GM19328 (cell line): ENCODE results near the gene BACH1.

Experiments used
- ATAC-seq: cut with Tn5 transposase; IDR thresholded peaks from one replicate; pipeline ENCODE4 v1.9.1; 2021; ENCODE audit warnings: mild to moderate bottlenecking, moderate library complexity; ENCODE audit not compliant: unreplicated experiment

BACH1 gene

DNA sequence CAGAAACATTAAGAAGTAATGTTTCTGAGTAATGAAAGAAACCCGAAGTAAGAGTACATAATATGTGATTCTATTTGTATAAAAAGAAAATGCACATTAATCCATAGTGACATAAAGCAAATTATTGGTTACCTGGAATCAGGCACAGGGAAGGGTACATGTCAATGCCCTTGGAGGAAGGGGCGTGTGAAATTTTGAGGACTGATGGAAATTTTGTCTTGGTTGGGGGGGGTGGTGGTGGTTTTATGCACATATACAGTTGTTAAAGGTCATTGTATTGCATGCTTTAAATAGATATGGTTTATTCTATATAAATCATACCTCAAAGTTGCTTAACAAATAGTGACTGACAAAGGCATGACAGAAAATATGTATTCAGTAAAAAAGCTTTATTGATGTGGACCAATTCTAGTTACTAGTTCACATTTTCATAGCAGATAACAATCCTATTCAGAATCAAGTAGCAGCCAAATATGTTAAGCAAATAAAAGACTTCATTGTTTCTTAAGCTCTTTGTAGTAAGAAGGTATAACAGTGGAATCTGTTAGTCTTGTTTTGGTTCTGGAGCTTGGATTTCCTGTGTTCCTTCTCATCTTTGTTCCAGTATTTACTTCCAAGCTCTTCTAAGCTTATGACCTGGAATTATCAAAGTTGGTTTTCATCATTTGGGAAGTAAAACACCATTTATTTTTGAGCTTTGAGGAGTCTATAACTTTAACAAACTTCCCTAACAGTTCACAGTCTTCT is 15.1 kb downstream of the BACH1 start:
- no peak for ATAC-seq

DNA sequence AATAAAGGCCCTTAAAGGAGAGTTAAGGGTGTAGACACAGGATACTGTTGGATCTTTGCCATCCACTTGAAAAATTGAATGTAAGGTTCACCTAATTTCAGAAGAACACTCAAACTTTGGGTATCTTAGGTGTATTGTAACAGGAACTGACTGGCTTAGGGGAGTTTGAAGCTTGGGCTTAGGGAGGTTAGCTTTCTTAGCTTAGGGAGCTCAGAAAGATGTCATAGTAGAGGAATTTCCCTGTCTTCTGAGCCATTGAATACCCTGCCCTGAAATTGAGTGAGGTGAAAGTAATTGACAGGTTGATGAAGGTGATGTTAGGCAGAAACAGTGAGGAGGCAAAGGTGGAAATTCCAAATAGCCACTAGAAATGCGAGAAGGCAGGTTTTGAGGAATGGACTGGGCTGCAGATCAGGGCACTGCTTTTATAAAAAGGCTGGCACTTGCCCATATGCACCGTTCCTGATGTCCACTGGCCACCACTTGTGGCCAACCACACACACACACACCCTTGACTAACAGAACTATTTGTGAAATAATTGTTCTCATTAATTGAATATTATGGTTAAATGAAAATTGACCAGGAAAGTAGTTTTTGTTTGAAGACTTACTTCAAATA is 16.5 kb downstream of the BACH1 start:
- ATAC-seq = no peak

DNA sequence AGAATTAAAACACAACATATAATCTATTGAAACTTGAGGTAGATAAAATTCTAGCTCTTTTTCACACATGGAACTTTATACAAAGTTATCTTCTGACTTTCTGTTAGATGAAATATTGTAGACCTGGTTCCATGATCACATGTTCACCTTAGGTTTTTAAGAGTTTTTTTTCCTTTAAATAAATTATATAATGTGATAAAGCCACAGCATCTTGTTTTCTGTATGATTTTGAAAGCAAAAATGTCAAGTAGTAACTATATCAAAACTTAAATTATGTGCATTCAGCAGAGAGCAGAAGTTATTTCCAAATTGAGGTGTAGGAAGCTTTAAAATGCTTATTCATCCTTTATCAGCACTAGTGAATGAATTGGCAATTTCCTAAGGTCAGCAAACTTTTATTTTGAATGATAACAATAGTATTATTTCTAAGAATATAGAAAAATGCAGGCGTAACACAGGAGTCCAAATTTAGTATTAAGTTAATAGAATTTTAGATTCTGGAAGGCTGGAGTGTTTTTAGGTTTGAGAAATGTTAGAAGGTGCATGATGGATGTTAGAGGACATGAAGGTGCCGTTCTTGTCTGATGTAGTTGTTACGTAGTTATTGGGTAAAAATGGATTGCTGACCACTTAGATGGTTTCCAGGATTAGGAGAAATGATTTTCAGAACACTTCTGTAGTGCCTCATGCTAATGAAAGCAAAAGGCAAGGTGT is 17.5 kb downstream of the BACH1 start:
- ATAC-seq = no peak

DNA sequence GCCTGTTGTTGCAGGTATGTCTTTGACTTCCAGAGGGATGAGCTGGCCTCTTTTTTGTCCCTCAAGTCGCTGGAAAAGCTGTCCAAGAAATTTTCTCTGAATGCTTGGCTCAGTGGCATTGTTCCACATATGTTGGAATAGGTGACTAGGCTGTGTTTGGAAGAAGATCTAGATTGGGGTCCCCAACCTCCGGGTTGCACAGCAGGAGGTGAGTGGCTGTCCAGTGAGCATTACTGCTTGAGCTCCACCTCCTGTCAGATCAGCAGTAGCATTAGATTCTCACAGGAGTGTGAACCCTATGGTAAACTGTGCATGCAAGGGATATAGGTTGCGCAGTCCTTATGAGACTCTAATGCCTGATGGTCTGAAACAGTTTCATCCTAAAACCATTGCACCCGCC is 18.1 kb downstream of the BACH1 start:
- ATAC-seq = no peak

- ATAC-seq = no peak
Measured at GRCh38 chr21:29318354-29318753, 19.6 kb downstream of the BACH1 start.

DNA sequence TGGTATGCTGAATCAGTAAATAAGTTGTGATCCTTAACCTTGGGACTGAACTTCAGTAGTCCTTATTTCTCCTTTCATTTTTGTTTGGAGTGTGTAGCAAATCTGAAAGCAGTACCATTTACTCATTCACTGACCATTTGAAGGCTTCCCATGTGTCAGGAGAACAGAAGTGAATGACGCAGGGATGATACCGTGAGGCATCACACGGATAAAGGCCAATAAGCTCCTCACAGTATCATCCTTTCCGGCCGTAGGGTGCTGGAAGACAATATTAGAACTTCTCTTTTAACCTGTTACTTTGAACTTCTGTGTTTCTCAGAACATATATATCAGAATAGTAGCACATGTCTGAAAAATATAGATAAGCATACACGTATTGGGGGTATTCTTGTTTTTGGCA is 21.3 kb downstream of the BACH1 start:
- no peak for ATAC-seq

DNA sequence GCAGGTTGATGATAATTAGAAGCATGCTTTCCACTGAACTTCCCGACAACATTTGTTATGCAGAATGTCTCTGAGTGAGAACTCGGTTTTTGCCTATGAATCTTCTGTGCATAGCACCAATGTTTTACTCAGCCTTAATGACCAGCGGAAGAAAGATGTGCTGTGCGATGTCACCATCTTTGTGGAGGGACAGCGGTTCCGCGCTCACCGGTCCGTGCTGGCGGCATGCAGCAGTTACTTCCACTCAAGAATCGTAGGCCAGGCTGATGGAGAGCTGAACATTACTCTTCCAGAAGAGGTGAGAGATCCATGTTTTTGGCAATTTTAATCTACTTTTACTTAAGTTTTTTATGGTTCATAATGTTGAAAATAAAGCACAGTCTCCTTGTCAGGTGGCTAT is 22.5 kb downstream of the BACH1 start:
- no peak for ATAC-seq

DNA sequence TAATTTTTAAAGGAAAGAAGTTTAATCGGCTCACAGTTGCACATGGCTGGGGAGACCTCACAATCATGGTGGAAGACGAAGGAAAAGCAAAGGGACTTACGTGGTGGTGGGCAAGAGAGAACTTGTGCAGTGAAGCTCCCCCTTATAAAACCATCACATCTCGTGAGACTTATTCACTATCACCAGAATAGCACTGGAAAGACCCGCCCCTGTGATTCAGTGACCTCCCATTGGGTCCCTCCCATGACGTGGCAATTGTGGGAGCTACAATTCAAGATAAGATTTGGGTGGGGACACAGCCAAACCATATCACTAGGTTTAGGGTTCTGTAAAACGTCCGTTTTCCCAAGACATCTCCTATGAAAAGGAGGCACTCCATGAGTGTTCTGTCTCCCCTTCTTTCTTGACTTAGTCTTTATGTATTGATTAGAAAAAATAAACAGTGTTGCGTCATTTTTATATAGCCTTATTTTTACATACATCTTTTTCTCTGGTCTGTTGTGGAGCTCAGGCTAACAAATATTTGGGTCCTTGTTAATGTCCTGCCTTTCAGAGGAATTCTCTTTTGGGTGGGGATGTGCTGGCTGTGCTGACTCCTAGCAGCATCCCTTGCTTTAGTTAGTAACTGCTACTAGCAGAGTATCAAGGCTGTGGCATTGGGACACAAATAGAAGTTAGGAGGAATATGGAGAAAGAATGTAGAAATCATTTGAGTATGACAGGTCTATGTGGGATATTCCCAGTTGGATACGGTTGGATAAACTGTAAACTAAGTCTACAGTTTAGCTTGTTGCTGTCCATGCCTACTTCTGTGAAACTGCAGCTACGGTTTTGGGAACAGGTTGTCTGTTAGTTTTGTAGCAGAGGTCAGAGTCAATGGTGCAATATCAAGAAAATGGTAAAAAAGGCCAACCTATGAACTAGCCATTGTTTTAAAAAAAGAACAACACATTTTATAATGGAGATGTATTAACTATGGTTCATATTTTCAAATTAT is 23.5 kb downstream of the BACH1 start:
- ATAC-seq = no peak

GRCh38 chr21:29323189-29323588 is 24.5 kb downstream of the BACH1 start:
- no peak for ATAC-seq

DNA sequence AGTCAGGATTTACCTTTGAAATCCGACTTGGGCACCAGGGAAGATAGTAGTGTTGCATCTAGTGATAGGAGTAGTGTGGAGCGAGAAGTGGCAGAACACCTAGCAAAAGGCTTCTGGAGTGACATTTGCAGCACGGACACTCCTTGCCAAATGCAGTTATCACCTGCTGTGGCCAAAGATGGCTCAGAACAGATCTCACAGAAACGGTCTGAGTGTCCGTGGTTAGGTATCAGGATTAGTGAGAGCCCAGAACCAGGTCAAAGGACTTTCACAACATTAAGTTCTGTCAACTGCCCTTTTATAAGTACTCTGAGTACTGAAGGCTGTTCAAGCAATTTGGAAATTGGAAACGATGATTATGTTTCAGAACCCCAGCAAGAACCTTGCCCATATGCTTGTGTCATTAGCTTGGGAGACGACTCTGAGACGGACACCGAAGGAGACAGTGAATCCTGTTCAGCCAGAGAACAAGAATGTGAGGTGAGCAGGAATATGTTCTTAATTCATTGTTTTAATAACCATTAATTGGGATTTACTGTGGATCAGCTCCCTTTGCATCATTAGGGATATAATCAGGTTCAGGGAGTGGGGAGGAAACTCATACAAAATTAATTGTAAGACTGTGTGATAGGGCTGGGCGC is 28.3 kb downstream of the BACH1 start:
- no peak for ATAC-seq

DNA sequence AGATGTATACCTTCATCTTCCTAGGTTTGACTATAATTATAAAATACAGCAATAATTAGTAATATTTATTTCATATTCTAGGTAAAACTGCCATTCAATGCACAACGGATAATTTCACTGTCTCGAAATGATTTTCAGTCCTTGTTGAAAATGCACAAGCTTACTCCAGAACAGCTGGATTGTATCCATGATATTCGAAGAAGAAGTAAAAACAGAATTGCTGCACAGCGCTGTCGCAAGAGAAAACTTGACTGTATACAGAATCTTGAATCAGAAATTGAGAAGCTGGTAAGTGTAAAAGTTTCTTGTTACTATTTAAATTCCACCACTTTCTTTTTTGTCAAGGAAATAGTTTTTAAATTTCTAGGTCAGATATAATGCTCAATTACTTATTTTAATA is 30.7 kb downstream of the BACH1 start:
- ATAC-seq = no peak

DNA sequence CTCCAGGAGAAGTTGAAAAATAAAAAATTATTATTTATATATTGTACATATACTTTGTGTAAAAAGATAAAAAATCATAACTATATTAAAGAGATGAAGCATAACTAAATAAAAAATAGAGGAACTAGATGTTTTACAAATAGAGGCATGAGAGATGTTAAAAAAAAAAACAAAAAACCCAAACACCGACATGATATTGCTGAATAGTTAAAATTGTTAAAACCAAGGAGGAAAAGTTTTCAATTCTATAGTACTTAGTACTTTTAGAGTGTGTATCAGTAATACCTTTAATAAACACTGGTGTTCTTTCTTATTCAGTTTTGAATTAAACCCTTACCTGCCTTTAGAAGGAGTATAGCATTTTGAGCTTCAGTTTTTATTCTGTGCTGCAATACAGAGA is 32.1 kb downstream of the BACH1 start:
- no peak for ATAC-seq

DNA sequence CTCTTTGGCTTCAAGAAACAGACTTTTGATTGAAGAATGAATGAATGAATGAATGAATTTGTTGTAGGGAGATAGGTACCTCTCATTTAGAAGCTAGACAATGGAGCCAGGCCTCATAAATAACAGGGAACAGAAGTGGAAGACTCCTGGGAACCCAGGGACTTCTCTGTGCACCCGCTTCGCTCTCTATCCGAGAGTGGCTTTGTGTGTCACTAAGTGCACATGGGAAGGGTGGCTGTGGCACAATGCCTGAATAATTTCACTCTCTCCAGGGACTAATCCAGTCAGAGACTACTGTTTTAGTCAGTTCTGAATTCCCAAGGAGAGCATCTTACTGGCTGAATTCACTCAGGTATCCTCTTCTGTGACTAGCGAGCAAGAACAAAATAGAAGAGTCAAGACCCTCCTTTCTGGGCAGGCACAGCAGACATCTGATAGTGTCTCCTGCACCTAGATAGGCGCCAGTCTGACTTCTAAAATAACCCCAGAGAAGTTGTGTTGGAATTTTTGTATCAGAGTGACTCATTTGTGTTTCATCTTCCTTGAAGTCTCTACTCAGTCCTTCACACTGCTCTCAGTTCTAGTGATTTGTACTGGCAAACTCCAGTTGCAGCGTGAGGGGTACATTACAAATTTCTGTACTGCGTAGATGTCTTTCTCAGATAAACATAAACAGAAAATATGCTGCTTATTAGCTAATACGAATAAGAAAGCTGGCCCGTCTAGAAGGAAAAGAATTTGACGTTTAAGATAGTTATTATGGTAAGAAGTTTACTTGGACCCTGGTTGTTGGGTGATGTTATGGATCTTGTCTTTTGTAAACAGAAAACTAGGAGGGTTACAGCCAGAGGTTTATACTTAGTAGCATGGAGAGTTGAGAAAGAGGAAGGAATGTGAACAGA is 34.0 kb downstream of the BACH1 start:
- no peak for ATAC-seq

DNA sequence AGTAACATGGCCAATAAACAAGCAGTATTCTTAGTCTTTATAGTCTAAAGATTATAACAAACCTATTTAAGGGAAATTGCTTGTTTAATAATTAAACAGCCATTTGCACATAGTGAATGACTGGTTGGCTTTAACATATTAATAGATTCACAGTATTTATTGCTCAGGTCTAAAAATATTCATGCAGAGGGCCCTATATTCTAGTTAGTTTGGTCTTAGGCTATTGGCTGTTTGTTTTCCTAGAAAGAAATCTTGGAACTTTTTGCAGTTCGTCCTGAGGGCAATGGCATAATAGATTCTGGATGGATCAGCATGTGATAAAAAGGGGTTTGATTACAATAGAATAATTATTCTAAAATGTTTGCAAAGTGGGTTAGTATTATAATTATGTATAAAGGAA is 34.7 kb downstream of the BACH1 start:
- no peak for ATAC-seq

GRCh38 chr21:29334717-29335428 is 36.2 kb downstream of the BACH1 start:
- no peak for ATAC-seq

- ATAC-seq = no peak
Measured at GRCh38 chr21:29335720-29336119, 37.0 kb downstream of the BACH1 start.

DNA sequence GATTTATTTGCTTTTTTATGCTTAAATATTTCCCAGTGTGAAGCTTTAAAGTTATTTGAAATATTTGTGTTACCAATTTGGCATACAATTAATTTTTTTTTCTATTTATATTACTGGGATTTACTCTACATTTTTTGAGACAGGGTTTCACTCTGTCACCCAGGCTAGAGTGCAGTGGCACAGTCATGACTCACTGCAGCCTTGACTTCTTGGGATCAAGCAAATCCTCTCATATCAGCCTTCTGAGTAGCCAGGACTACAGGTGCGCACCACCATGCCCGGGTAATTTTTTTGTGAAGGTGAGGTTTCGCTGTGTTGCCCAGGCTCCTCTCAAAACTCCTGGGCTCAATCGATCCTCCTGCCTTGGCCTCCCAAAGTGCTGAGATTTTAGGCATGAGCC is 39.5 kb downstream of the BACH1 start:
- ATAC-seq = no peak

DNA sequence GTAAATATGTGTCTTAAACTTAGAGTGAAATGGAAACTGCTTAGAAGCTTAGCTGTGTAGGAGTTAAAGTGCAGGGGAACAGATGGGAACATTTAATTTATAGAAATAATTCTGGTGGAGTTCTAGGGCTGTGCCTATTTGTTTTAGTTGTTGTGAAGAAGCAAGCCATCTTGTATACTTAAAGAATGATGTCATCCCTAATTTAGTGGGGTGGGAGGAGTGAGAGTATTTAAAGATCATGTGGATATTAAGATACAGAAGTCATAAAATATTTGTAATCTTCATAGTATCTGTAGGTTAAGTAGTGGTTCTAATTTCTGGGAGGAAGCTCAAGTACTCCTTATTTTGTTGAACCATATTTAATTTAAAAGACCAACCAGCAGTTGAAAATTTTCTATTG is 41.5 kb downstream of the BACH1 start:
- no peak for ATAC-seq
